Measurements from ENCODE around the gene SERPINB6.

- no peak for TF ChIP-seq CTCF (IDR thresholded peaks at IDR 0.05 in 8 of 11, conservative IDR thresholded peaks at IDR 0.05 in 3 of 11)
- no peak for TF ChIP-seq POLR2A (IDR thresholded peaks at IDR 0.05)
These were observed 16.7 kb upstream of the SERPINB6 start for GRCh38 chr6:2988094-2988425.
